HepG2 (cell line): ENCODE measurements around the gene RPL37A. TPM values are rescaled to one million over a fixed set of nuclear protein-coding genes. Genes with fewer than 3 reads are reported as not detected.

ENCODE experiments used
- ATF1 ChIP-seq: IDR thresholded peaks from 2 replicates; pipeline ENCODE4 v1.6.1; 2016; ENCODE audit warnings: mild to moderate bottlenecking, control low read depth
- ERF ChIP-seq: IDR thresholded peaks from 2 replicates; pipeline ENCODE4 v1.6.1; 2018; ENCODE audit warnings: missing biosample characterization, missing genetic modification reagents
- ETV5 ChIP-seq: IDR thresholded peaks from 2 replicates; pipeline ENCODE4 v1.6.1; 2018; ENCODE audit warnings: missing biosample characterization, missing genetic modification reagents, inconsistent platforms, borderline replicate concordance
- HNF4G ChIP-seq, 2 experiments: sonication (generic) in 1 of 2; formaldehyde crosslinking in 1 of 2; IDR thresholded peaks; 2 replicates each; pipeline versions ENCODE4 v1.4.0 to v1.6.1; 2011 to 2020; ENCODE audit warnings: borderline replicate concordance in 2 of 2, low read depth in 2 of 2, mild to moderate bottlenecking in 2 of 2, low read length in 1 of 2, missing genetic modification reagents in 1 of 2, moderate library complexity in 1 of 2
- IRF9 ChIP-seq: sonication (generic); formaldehyde crosslinking; IDR thresholded peaks from 2 replicates; pipeline ENCODE4 v1.8.0; 2022; ENCODE audit warnings: missing genetic modification reagents, mild to moderate bottlenecking, borderline replicate concordance
- JUN ChIP-seq: sonication (generic); formaldehyde crosslinking; IDR thresholded peaks from 2 replicates; pipeline ENCODE4 v1.4.0; 2020; ENCODE audit warnings: mild to moderate bottlenecking, missing genetic modification reagents
- PBX2 ChIP-seq: IDR thresholded peaks from 2 replicates; pipeline ENCODE4 v1.6.1; 2016; ENCODE audit warnings: control low read depth
- PHF8 ChIP-seq: sonication (generic); formaldehyde crosslinking; IDR thresholded peaks from 2 replicates; pipeline ENCODE4 v1.5.0; 2020; ENCODE audit warnings: missing genetic modification reagents
- RORA ChIP-seq: sonication (generic); formaldehyde crosslinking; IDR thresholded peaks from 2 replicates; pipeline ENCODE4 v1.5.0; 2020; ENCODE audit warnings: mild to moderate bottlenecking, missing genetic modification reagents, moderate library complexity
- RXRA ChIP-seq: sonication (generic); formaldehyde crosslinking; IDR thresholded peaks from 2 replicates; pipeline ENCODE4 v1.5.1; 2020; ENCODE audit warnings: missing genetic modification reagents
- TCF7L2 ChIP-seq: IDR thresholded peaks from 2 replicates; pipeline ENCODE4 v1.6.1; 2011; ENCODE audit warnings: mild to moderate bottlenecking, low read depth, low read length, moderate library complexity
- TEAD3 ChIP-seq: optimal IDR thresholded peaks from 2 replicates; pipeline ENCODE3; 2016; ENCODE audit warnings: borderline replicate concordance
- UBTF ChIP-seq: sonication (generic); formaldehyde crosslinking; IDR thresholded peaks from 2 replicates; pipeline ENCODE4 v1.4.0; 2020; ENCODE audit warnings: mild to moderate bottlenecking, missing genetic modification reagents
- ZBED4 ChIP-seq: sonication (generic); formaldehyde crosslinking; IDR thresholded peaks from 2 replicates; pipeline ENCODE4 v1.4.0; 2020; ENCODE audit warnings: missing genetic modification reagents, borderline replicate concordance
- ZBTB7A ChIP-seq: sonication (generic); formaldehyde crosslinking; IDR thresholded peaks from 2 replicates; pipeline ENCODE4 v1.8.0; 2022; ENCODE audit warnings: mild to moderate bottlenecking, missing genetic modification reagents
- ZFP1 ChIP-seq: IDR thresholded peaks from 2 replicates; pipeline ENCODE4 v1.6.1; 2016
- ZNF292 ChIP-seq: sonication (generic); formaldehyde crosslinking; IDR thresholded peaks from 2 replicates; pipeline ENCODE4 v1.8.1; 2022; ENCODE audit warnings: mild to moderate bottlenecking, low read depth, missing genetic modification reagents, borderline replicate concordance
- ZNF335 ChIP-seq: sonication (generic); formaldehyde crosslinking; IDR thresholded peaks from 2 replicates; pipeline ENCODE4 v1.4.0; 2020; ENCODE audit warnings: missing genetic modification reagents
- ZNF558 ChIP-seq: sonication (generic); formaldehyde crosslinking; IDR thresholded peaks from 2 replicates; pipeline ENCODE4 v1.9.0; 2022; ENCODE audit warnings: mild to moderate bottlenecking, missing genetic modification reagents, borderline replicate concordance
- ZNF569 ChIP-seq: sonication (generic); formaldehyde crosslinking; IDR thresholded peaks from 2 replicates; pipeline ENCODE4 v1.5.0; 2020; ENCODE audit warnings: mild to moderate bottlenecking, missing genetic modification reagents, moderate library complexity, borderline replicate concordance
- ZNF644 ChIP-seq: IDR thresholded peaks from 2 replicates; pipeline ENCODE4 v1.6.1; 2016; ENCODE audit warnings: low read depth
- polyA plus RNA-seq, 8 experiments: library from polyadenylated mRNA; depleted of rRNA in 3 of 8; stranded (reverse) in 7 of 8; unstranded in 1 of 8; fragments of >200 nt; fragmentation: Illumina TruSeq in 4 of 8; extraction: Trizol in 4 of 8; gene quantifications; 2 replicates each; pipeline versions ENCODE4 v1.2.1 to v1.2.3, GENCODE V29; 2011 to 2016; ENCODE audit warnings: low read depth in 4 of 8, missing spikeins in 1 of 8, mixed read lengths in 1 of 8; ENCODE audit not compliant: insufficient read depth in 1 of 8
- total RNA-seq, 5 experiments: library from RNA; depleted of rRNA; stranded (reverse); fragments of >200 nt; fragmentation: Illumina TruSeq; extraction: Trizol; gene quantifications; 2 replicates each; pipeline ENCODE4 v1.2.3, GENCODE V29; 2016; ENCODE audit warnings: low read depth in 1 of 5

RPL37A gene
- total and polyA plus RNA-seq, 2 of the 13 experiments (the other 11 are each of a cell fraction or from before 2014, with no cell fraction given) = 6,902 to 7,910 TPM

GRCh38 chr2:216522892-216523502, 24.4 kb downstream of the RPL37A start (continued):
- TF ChIP-seq ZBED4 (CRISPR knock-in tag) = peak; percentile 38; the same call in 1 of the 2 replicates
- TF ChIP-seq RXRA (CRISPR knock-in tag) = peak; percentile 68; the same call in 1 of the 2 replicates
- TF ChIP-seq IRF9 (CRISPR knock-in tag) = no peak
- TF ChIP-seq ZFP1 (CRISPR knock-in tag) = 0 out of 2 replicates have a peak, but pooled peaks have one; percentile 26
- TF ChIP-seq TEAD3 (CRISPR knock-in tag) = peak; percentile 79
- peak; percentile 95 for TF ChIP-seq JUN
- TF ChIP-seq ERF (CRISPR knock-in tag) = peak; percentile 68; the same call in 1 of the 2 replicates
- peak; percentile 9; the same call in 1 of the 2 replicates for TF ChIP-seq ATF1 (CRISPR knock-in tag)
- TF ChIP-seq ZNF569 (CRISPR knock-in tag) = no peak
- peak; percentile 87 for TF ChIP-seq HNF4G (IDR thresholded peaks at IDR 0.05; ENCODE audit: borderline replicate concordance, low read depth, low read length)
- peak; percentile 62; the same call in 1 of the 2 replicates for TF ChIP-seq HNF4G (CRISPR knock-in tag; IDR thresholded peaks at IDR 0.05; ENCODE audit: borderline replicate concordance, low read depth)
- TF ChIP-seq RORA (CRISPR knock-in tag) = peak; percentile 91; the same call in 1 of the 2 replicates
- 0 out of 2 replicates have a peak, but pooled peaks have one; percentile 21 for TF ChIP-seq PBX2
- TF ChIP-seq TCF7L2 = peak; percentile 47; the same call in 1 of the 2 replicates
- TF ChIP-seq ZBTB7A (CRISPR knock-in tag) = 0 out of 2 replicates have a peak, but pooled peaks have one; percentile 40
- no peak for TF ChIP-seq ZNF292
- no peak for TF ChIP-seq UBTF (CRISPR knock-in tag)
- peak; percentile 42; the same call in 1 of the 2 replicates for TF ChIP-seq ETV5 (CRISPR knock-in tag)
- TF ChIP-seq ZNF644 = peak; percentile 81; the same call in 1 of the 2 replicates
- peak; percentile 51; the same call in 1 of the 2 replicates for TF ChIP-seq ZNF335 (CRISPR knock-in tag)
- no peak for TF ChIP-seq ZNF558 (CRISPR knock-in tag)
- no peak for TF ChIP-seq PHF8
